Right atrium auricular region (tissue), 2 donors: ENCODE results near the gene TMEM253. TPM values are rescaled to one million over a fixed set of nuclear protein-coding genes. Genes with fewer than 3 reads are reported as not detected.

ENCODE experiments used
- DNase-seq: peaks from one replicate; pipeline ENCODE4 v3.0.0-alpha.2; 2019; ENCODE audit warnings: low spot score
- H3K27ac ChIP-seq, 2 donors: fragments of 200-600 bp; sonication (generic); 1 replicate in 1 of 2; 2 replicates in 1 of 2; pipeline ENCODE4 v1.5.1; 2016 to 2019
- H3K27me3 ChIP-seq, 2 donors: fragments of 200-600 bp; sonication (generic); one replicate each; pipeline versions ENCODE4 v1.5.1 to v1.6.0; 2017 to 2019
- H3K36me3 ChIP-seq: fragments of 200-600 bp; sonication (generic); one replicate; pipeline ENCODE4 v1.5.1; 2016
- H3K4me1 ChIP-seq, 2 donors: fragments of 200-600 bp; sonication (generic); one replicate each; pipeline versions ENCODE4 v1.5.1 to v1.6.0; 2017 to 2019
- H3K4me3 ChIP-seq, 2 donors: fragments of 200-600 bp; sonication (generic); 1 replicate in 1 of 2; 2 replicates in 1 of 2; pipeline ENCODE4 v1.5.1; 2017 to 2019; ENCODE audit warnings: mild to moderate bottlenecking in 1 of 2, moderate library complexity in 1 of 2
- H3K9me3 ChIP-seq, 2 donors: fragments of 200-600 bp; sonication (generic); one replicate each; pipeline ENCODE4 v1.5.1; 2019
- CTCF ChIP-seq, 2 donors: fragments of 200-600 bp; sonication (generic); IDR thresholded peaks; one replicate each; pipeline ENCODE4 v1.5.1; 2019; ENCODE audit warnings: antibody characterized with exemption in 2 of 2
- total RNA-seq, 2 donors: library from RNA; depleted of rRNA; stranded (reverse); fragments of >200 nt; gene quantifications; one replicate each; pipeline ENCODE4 v1.1.0, GENCODE V29; 2016

TMEM253 gene
- total RNA-seq: not detected

- no peaks in the 10 kb centered on the region for H3K27me3 ChIP-seq
- no peak for TF ChIP-seq CTCF (IDR thresholded peaks at IDR 0.05)
- no peaks in the 10 kb centered on the region for H3K9me3 ChIP-seq
- no peaks in the 10 kb centered on the region for H3K36me3 ChIP-seq
- no peak for DNase-seq
- peaks cover 0 to 61% of the 10 kb centered on the region in 2 donors for H3K4me1 ChIP-seq
- H3K4me3 ChIP-seq: no peak within 1 kb of the TSS
- peak within 1 kb of the TSS; percentile 91 to 93 for H3K27ac ChIP-seq
Observed at GRCh38 chr14:21100931-21101330, at the start of gene TMEM253. Gene TMEM253 (plus strand): TSS chr14:21101066. CDS start chr14:21101344, 278 bp downstream.

GRCh38 chr14:21053184-21054122 is 47.4 kb upstream of the TMEM253 start:
- no peak overlapping the region for H3K4me3 ChIP-seq
- no peaks in the 10 kb centered on the region for H3K27me3 ChIP-seq
- no peaks in the 10 kb centered on the region for H3K9me3 ChIP-seq
- H3K4me1 ChIP-seq: peaks cover 0 to 4% of the 10 kb centered on the region in 2 donors
- TF ChIP-seq CTCF (IDR thresholded peaks at IDR 0.05): no peak
- DNase-seq: no peak
- no peaks in the 10 kb centered on the region for H3K36me3 ChIP-seq
- H3K27ac ChIP-seq: no peak overlapping the region

GRCh38 chr14:21054123-21054767 is 46.6 kb upstream of the TMEM253 start:
- no peak overlapping the region for H3K27ac ChIP-seq
- no peak overlapping the region for H3K4me3 ChIP-seq
- H3K27me3 ChIP-seq: no peaks in the 10 kb centered on the region
- H3K4me1 ChIP-seq: no peaks in the 10 kb centered on the region
- H3K36me3 ChIP-seq: no peaks in the 10 kb centered on the region
- DNase-seq: no peak
- no peak for TF ChIP-seq CTCF (IDR thresholded peaks at IDR 0.05)
- no peaks in the 10 kb centered on the region for H3K9me3 ChIP-seq

- Histone ChIP-seq H3K4me1 (no peaks in the 10 kb centered on the region), H3K27ac (no peak overlapping the region), H3K9me3 (no peaks in the 10 kb centered on the region), H3K4me3 (no peak overlapping the region), H3K36me3 (no peaks in the 10 kb centered on the region), H3K27me3 (no peaks in the 10 kb centered on the region)
- no peak for DNase-seq
- no peak for TF ChIP-seq CTCF (IDR thresholded peaks at IDR 0.05)
Observed at GRCh38 chr14:21054768-21055145, 46.1 kb upstream of the TMEM253 start.

GRCh38 chr14:21055432-21056117 is 45.3 kb upstream of the TMEM253 start:
- no peak for TF ChIP-seq CTCF (IDR thresholded peaks at IDR 0.05)

More at GRCh38 chr14:21055432-21056117, 45.3 kb upstream of the TMEM253 start:
- no peaks in the 10 kb centered on the region for H3K9me3 ChIP-seq
- H3K4me3 ChIP-seq: no peak overlapping the region
- no peak overlapping the region for H3K27ac ChIP-seq
- DNase-seq: no peak
- H3K4me1 ChIP-seq: no peaks in the 10 kb centered on the region
- no peaks in the 10 kb centered on the region for H3K27me3 ChIP-seq
- H3K36me3 ChIP-seq: no peaks in the 10 kb centered on the region
